ENCODE measurements around the gene MYLK4.
A peak's percentile ranks its signal among the peaks of the same experiment; 100 is the strongest.

MYLK4 gene

GRCh38 chr6:2688401-2689064, 62.2 kb downstream of the MYLK4 start:
- DNase-seq = no peak

DNA sequence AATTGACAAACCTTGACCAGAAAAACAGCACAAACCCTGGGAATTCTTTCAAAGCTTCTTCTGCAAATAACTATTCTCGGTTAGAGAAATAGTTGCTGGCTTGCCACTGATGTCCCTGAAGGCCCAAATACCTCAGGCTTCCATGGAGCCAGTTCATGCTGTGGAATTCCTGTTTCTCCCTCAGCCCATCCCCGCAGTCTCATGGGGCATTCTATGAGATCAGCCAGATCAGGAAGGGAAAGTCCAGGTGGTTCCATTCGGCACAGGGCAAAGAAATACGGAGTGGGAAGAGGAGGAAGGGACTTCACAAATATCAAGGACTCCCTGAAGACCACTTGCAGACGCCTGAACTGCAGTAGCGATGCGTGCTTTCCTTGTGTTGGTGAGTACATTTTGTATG, 63.3 kb downstream of the MYLK4 start:
- DNase-seq = no peak

GRCh38 chr6:2686515-2686914, 64.2 kb downstream of the MYLK4 start:
- DNase-seq = no peak

DNA sequence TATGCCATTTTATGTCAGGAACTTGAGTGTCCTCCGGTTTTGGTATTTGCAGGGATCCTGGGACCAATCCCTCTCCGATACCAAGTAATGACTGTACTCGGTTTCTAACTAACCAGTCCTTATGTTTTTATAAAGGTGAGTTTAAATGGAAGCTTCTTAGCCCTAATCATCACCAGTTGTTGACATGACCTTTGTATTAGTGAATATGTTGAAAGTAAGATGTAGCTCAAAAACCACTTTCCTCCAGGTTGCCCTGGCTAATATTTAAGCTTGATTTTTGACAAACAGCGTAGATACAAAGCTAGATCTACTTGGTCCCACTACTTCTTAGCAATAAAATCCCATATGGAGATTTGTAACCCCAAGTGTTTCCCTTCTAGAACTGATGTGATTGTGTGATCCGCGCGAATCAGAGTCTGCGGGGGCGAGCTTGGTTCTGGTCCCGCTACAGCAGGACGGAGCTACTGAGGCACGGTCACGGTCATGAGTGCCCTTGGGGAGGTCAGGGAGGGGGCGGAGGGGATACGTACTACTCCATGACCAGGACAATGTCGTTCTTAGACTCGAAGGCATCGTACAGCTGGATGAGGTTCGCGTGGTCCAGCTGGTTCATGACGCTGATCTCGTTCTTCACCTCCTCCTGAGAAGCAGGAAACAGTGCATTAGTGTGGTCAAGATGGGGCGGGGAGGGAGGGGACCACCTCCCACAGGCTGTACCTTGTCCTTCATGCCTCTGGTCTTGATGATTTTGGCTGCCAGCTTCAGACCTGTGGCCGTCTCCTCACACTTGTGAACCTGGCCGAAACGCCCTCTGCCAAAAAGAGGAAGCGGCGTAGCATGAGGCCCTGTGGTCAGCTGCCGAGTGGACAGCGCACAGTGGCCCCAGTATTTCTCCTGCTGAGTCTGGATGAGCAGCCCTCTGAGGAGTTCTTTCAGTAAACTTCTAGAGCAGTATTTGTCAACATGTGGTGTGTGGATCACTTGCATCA, 65.7 kb downstream of the MYLK4 start:
- no peak for DNase-seq

DNA sequence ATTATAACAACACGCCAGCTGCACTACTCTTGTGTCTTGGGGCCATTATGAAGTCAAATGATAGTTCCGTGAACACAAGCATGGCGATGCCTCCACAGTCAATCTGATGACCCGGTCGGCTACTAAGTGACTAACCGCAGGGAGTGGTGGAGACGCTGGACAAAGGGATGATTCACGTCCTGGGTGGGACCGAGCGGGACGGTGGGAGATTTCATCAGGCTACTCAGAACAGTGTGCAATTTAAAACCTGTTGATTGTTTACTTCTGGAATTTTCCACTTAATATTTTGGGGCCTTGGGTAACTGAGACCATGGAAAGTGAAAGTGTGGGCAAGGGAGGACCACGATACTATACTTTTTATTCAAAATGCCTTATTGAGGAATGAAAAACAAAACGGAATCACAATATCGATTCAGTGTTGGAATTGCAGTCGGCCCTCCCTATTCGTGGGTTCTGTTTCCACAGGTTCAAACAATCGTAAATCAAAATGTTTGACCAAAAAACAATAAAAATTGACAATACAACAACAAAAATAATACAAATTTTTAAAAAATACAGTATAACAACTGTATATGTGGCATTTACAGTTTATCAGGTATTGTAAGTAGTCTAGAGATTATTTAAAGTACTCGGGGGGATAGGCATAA, 66.5 kb downstream of the MYLK4 start:
- no peak for DNase-seq

DNA sequence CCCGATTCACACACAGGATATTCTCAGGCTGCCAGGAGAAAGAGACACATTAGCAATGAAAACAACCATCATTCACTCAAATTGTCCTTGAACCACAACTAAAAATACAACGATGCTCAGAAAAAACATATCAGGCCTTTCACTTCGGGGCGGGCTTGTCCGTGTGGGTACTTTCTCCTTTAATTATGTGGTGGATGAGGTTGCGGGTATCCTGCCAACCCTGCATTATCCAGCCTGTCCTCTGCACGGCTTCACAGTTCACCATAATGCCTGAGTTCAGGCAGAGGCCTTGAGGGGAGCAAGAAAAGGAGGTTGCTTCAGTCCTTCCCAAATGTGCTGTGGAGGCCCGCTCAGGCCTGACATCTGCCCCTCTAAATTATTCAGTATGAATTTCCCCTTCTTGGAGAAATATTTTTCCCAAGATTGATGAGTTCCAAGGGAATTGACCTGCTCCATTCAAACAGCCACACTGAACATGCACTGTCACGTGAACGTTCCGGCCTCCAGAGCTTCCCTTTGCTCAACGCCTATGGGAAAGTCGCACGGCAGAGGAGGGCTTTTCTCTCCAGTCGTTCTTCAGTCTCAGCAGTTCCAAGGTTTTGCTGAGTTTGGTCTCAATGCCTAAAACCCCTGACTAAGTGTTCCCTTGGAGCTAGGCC, 70.3 kb downstream of the MYLK4 start:
- no peak for DNase-seq

DNA sequence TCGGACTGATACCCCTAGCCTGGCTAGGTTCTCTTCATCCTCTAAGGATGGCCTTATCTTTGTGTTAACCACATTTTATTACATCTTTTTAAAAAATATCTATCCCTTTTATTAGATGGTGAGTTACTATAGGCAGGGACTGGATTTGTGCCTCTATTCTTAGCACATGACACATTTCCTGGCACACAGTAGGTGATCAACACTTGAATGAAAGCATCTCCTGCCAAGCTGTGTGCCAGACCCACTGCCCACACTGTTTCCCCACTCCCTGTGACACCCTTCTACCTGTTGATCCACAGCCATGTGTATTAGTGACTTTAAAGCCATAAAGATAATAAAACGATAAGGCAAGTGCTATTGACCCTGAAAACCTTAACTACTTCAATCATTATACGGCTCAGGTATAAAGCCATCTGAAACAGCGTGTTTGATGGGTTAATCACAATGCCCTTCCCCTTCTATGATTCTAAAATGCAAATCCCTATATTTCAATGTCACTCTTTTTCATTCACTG, 73.6 kb downstream of the MYLK4 start:
- DNase-seq = no peak

- DNase-seq = no peak
Measured at GRCh38 chr6:2676048-2676447, 74.7 kb downstream of the MYLK4 start.

DNA sequence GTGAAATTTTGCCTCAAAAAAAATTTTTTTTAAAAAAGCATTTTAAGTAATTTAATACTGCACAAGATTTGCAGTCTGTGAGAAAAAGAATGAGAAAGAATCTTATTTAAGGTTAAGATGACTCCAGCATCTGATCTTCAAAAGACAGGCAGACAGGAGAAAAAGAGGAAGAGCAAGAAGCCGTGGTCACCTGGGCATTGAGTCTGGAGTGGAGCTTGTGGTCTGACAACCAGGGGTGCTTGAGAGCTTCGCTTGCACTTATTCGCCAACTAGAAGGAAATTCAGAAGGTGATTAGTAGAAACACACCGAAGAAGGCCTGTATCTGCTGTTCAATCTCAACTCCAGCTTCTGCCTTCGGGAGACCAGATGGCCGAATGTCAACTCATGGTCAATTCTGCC, 75.9 kb downstream of the MYLK4 start:
- no peak for DNase-seq

DNA sequence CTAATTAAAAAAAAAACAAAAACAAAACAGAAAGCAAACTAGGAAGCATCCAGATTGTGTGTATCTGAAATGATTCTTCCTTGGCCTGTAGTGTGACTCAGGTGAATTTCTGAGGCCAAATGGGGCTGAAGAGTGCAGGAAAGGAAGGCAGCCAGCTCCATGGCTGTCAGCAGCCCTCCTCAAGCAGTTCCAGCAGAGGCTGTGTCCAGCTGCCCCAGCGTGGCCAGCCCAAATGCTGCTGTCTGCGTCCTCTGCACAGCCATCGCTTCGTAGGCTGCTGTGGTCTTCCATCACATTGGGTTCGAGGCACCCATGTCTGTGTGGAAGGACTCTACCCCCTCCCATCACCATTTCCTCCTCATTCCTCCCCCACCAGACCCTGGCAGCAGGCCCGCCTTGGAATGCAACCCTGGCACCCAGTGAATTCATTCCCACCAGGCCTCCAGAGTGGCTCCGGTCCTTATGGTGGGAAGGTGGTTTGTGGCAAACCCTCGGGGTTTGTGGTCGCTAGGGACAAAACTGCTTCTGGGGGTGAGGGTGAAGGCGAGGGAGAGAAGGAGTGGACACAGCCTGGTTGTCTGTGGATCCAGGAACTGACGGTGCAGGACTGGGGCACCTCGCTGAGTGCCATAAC, 81.5 kb downstream of the MYLK4 start:
- DNase-seq = no peak

- no peak for DNase-seq
Measured at GRCh38 chr6:2667617-2668016, 83.1 kb downstream of the MYLK4 start.

GRCh38 chr6:2666906-2667575, 83.7 kb downstream of the MYLK4 start:
- DNase-seq = no peak

DNA sequence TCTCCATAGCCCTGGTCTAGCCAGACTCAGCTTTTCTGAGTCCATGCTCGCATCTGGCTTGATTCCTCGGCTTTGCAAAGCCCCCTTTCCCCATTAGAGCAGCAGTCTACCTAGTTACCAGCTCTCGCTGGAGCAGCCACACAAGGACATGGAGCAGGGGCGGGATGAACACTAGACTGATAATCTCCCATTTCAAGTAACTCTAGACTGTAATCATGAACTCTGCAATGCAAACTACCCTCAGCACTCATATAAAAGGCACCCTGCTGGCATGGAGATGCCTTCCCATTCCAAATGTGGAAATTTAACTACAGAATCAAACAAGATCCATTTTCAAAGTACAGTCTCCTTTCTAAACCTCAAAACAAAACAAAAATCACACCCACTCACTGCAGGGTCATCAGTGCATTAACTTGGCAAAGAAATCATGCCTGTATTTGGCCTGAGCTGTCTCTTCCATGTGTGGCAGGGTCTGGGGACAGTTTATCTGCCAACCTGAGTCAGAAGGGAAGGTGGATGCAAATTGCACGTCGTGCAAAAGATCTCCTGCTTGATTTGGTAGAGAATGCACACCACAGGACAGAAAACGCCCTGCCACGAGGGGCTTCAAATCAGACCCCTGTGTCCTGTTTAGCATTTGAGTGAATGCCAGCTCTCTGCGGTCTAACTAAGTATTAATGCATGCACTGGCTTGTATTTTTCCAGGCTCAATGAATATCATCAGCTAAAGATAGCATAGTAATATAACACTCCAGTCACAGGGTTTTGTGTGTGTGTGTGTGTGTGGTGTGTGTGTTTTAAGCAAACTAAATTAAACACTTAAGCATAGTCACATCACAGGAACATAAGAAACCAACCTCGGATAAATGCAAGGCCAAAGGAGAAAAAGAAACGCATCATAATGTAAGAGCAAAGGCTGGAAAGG, 85.3 kb downstream of the MYLK4 start:
- peak; percentile 0 for DNase-seq

DNA sequence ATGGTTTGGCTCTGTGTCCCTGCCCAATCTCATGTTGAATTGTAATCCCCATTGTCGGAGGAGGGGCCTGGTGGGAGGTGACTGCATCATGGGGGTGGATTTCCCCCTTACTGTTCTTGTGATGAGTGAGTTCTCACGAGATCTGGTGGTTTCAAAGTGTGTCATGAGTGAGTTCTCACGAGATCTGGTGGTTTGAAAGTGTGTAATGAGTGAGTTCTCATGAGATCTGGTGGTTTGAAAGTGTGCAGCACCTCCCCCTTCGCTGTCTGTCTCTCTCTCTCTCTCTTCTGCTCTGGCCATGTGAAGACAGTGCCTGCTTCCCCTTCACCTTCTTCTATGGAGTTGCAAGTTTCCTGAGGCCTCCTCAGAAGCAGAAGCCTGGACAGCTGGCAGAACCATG, 87.6 kb downstream of the MYLK4 start:
- DNase-seq = no peak

DNA sequence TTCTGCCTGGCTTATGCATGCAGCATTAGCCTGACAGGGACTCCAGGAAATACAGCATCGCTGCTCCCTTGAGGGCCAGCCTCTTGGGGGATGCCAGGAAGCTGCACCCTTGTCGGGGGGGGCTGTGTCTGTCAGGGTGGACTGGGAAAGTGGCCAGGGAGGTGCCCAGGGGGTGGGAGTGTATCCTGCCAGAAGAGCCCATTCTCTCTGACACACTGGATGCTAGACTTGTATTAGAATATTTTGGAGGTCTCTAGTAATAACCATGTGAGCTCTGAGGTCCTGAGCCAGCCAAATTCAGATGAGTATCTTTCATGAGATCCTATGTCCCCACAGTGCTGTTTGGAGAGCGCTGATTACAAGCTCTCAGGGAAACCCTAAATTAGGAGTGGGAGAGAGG, 89.1 kb downstream of the MYLK4 start:
- no peak for DNase-seq

DNA sequence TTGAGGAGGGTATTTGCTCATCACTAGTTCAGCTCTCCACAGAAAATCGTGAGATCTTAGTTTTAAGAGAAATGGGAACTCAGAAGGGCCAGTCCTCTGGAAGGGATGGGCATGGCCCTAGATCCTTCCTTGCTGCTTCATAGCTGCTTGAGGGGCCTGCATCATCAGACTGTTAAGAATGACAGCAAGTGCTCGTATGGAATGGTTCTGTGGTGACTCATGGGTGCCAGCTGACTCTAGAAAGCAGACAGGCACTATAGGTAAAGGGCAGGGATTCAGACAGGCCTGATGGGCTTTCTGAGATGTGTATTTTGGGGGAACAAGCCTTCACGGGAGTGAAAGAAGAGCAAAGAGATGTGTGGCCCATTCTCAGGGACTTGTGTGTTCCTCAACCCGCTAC, 90.8 kb downstream of the MYLK4 start:
- DNase-seq = no peak

- DNase-seq = no peak
Measured at GRCh38 chr6:2659381-2659780, 91.3 kb downstream of the MYLK4 start.

DNA sequence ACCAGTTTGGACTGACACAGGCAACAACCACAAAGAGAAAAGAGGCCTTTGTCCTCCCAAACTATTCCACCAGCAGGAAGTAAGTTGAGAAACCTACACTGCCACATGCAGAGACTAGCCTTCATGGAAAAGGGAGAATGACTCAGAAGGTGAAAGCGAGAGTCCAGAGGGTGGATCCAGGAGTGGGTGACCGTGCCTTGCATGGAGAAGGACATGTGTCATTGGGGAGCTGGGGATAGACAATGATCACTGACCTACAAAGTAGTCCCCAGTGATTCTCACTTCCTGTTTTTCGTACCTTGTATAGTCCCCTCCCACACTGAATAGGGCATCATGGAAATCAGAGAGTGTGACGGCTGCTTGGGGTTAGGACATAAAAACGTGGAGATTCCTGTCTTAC, 91.9 kb downstream of the MYLK4 start:
- DNase-seq = no peak

DNA sequence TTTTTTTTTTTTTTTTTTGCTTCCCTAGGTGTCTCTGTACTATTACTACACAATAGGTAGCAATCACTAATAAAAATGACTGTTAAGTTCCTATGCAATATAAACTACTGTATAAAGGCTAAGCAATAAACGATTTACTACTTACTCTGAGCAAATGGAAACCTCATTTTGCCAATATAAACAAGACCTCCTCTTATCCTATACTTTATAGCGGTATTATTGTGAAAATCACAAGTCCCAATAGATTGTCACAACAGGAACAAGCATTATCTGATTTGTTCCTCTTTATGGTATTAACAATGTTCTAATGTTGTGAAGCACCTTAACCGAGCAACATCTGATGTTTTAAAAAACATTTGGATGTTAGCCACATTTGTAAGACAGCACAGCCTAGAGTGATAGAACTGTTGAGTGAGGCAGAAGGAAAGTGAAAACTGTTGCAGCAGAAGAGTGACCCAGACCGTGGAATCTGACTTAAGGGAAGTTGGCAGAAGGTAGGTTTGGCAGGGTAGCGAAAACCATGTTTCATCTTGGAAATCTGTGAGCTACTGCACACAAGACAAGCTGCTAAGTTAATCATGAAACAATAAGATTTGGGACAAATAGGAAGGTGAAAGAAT, 94.2 kb downstream of the MYLK4 start:
- no peak for DNase-seq

DNA sequence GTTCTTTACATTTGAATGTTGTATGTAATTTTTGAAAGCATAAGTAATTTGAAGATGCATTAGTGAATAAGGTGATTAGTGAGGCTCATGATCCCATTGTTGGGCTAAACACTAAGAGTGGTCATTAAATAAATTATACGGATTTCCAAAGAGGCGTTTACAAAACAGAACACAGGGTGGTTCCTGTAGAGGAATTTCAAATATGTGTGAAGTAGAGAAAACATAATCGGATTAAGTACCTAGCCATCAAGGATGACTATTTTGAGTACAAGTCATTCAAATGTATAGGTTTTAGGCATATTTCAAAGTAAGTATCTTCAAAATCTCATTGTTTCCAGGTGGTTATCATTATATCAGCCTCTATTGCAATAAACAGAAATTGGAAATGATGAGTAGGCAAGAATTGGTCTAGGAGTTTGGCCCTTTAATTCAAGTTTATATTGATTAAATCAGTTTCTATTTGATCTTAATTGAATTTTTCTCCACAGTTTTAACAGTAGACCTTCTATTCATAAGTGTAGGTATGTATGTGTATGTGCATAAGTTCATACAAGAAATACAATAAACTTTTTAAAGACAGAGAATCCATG, 94.8 kb downstream of the MYLK4 start:
- DNase-seq = no peak
